Ishikawa (cell line): ENCODE data around the gene HDGFL2.

Experiments used
- CEBPB ChIP-seq: IDR thresholded peaks from 2 replicates; pipeline ENCODE4 v1.6.1; 2012
- CREB1 ChIP-seq: IDR thresholded peaks from 2 replicates; pipeline ENCODE4 v1.6.1; 2012; ENCODE audit warnings: low read depth
- EGR1 ChIP-seq: IDR thresholded peaks from 2 replicates; pipeline ENCODE4 v1.6.1; 2012
- EP300 ChIP-seq: IDR thresholded peaks from 2 replicates; pipeline ENCODE4 v1.6.1; 2012; ENCODE audit warnings: borderline replicate concordance
- MAX ChIP-seq: IDR thresholded peaks from 2 replicates; pipeline ENCODE4 v1.6.1; 2012
- NFIC ChIP-seq: IDR thresholded peaks from 2 replicates; pipeline ENCODE4 v1.6.1; 2012
- RAD21 ChIP-seq: IDR thresholded peaks from 2 replicates; pipeline ENCODE4 v1.6.1; 2012; ENCODE audit warnings: low read depth
- TAF1 ChIP-seq: IDR thresholded peaks from 2 replicates; pipeline ENCODE4 v1.6.1; 2012; ENCODE audit warnings: low read depth, mild to moderate bottlenecking
- USF1 ChIP-seq: IDR thresholded peaks from 2 replicates; pipeline ENCODE4 v1.6.1; 2012
- YY1 ChIP-seq: IDR thresholded peaks from 2 replicates; pipeline ENCODE4 v1.6.1; 2012; ENCODE audit warnings: low read depth
- ZBTB7A ChIP-seq: IDR thresholded peaks from 2 replicates; pipeline ENCODE4 v1.6.1; 2012; ENCODE audit warnings: low read depth
- TF ChIP-seq, protein P1 (sequence below): IDR thresholded peaks from 2 replicates; pipeline ENCODE4 v1.6.1; 2012; ENCODE audit warnings: low read depth, mild to moderate bottlenecking

- TF ChIP-seq MAX (peak; percentile 36; the same call in 1 of the 2 replicates), RAD21 (no peak), YY1 (no peak), USF1 (peak; percentile 99), CEBPB (no peak), EP300 (no peak), TAF1 (no peak), NFIC (peak; percentile 54; the same call in 1 of the 2 replicates), CREB1 (no peak; the same call in none of the 2 replicates), EGR1 (no peak; the same call in 1 of the 2 replicates), ZBTB7A (no peak)
- TF ChIP-seq, protein P1, sequence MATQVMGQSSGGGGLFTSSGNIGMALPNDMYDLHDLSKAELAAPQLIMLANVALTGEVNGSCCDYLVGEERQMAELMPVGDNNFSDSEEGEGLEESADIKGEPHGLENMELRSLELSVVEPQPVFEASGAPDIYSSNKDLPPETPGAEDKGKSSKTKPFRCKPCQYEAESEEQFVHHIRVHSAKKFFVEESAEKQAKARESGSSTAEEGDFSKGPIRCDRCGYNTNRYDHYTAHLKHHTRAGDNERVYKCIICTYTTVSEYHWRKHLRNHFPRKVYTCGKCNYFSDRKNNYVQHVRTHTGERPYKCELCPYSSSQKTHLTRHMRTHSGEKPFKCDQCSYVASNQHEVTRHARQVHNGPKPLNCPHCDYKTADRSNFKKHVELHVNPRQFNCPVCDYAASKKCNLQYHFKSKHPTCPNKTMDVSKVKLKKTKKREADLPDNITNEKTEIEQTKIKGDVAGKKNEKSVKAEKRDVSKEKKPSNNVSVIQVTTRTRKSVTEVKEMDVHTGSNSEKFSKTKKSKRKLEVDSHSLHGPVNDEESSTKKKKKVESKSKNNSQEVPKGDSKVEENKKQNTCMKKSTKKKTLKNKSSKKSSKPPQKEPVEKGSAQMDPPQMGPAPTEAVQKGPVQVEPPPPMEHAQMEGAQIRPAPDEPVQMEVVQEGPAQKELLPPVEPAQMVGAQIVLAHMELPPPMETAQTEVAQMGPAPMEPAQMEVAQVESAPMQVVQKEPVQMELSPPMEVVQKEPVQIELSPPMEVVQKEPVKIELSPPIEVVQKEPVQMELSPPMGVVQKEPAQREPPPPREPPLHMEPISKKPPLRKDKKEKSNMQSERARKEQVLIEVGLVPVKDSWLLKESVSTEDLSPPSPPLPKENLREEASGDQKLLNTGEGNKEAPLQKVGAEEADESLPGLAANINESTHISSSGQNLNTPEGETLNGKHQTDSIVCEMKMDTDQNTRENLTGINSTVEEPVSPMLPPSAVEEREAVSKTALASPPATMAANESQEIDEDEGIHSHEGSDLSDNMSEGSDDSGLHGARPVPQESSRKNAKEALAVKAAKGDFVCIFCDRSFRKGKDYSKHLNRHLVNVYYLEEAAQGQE, result no peak
Observed at GRCh38 chr19:4471403-4472173, 509 bp upstream of the HDGFL2 start.
